NB4 (cell line): ENCODE measurements around the gene SPATA12.

Source experiments
- DNase-seq: peaks from one replicate; pipeline ENCODE4 v3.0.0; 2010; ENCODE audit warnings: low read depth
- H3K4me3 ChIP-seq: one replicate; pipeline ENCODE4 v1.5.1; 2011; ENCODE audit warnings: mild to moderate bottlenecking, low read depth, low read length, moderate library complexity
- MYC ChIP-seq: IDR thresholded peaks from 2 replicates; pipeline ENCODE4 v1.6.1; 2011; ENCODE audit warnings: low read depth, low read length
- POLR2A ChIP-seq: IDR thresholded peaks from 2 replicates; pipeline ENCODE4 v1.6.1; 2011; ENCODE audit warnings: mild to moderate bottlenecking; ENCODE audit not compliant: insufficient read length; ENCODE audit errors: extremely low read depth
- TF ChIP-seq, protein P1 (sequence below): IDR thresholded peaks from one replicate; pipeline ENCODE4 v1.5.1; 2012; ENCODE audit warnings: low read depth, low read length
- TF ChIP-seq, protein P2 (sequence below): IDR thresholded peaks from 2 replicates; pipeline ENCODE4 v1.6.1; 2011; ENCODE audit warnings: low read depth, low read length

The SPATA12 gene

GRCh38 chr3:57046101-57046765 lies 14.2 kb upstream of the SPATA12 start:
- no peak for DNase-seq
- no peak overlapping the region for H3K4me3 ChIP-seq
- TF ChIP-seq, protein P1, sequence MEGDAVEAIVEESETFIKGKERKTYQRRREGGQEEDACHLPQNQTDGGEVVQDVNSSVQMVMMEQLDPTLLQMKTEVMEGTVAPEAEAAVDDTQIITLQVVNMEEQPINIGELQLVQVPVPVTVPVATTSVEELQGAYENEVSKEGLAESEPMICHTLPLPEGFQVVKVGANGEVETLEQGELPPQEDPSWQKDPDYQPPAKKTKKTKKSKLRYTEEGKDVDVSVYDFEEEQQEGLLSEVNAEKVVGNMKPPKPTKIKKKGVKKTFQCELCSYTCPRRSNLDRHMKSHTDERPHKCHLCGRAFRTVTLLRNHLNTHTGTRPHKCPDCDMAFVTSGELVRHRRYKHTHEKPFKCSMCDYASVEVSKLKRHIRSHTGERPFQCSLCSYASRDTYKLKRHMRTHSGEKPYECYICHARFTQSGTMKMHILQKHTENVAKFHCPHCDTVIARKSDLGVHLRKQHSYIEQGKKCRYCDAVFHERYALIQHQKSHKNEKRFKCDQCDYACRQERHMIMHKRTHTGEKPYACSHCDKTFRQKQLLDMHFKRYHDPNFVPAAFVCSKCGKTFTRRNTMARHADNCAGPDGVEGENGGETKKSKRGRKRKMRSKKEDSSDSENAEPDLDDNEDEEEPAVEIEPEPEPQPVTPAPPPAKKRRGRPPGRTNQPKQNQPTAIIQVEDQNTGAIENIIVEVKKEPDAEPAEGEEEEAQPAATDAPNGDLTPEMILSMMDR = no peak
- no peak for TF ChIP-seq POLR2A
- no peak for TF ChIP-seq MYC
- TF ChIP-seq, protein P2, sequence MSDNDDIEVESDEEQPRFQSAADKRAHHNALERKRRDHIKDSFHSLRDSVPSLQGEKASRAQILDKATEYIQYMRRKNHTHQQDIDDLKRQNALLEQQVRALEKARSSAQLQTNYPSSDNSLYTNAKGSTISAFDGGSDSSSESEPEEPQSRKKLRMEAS = no peak

DNA sequence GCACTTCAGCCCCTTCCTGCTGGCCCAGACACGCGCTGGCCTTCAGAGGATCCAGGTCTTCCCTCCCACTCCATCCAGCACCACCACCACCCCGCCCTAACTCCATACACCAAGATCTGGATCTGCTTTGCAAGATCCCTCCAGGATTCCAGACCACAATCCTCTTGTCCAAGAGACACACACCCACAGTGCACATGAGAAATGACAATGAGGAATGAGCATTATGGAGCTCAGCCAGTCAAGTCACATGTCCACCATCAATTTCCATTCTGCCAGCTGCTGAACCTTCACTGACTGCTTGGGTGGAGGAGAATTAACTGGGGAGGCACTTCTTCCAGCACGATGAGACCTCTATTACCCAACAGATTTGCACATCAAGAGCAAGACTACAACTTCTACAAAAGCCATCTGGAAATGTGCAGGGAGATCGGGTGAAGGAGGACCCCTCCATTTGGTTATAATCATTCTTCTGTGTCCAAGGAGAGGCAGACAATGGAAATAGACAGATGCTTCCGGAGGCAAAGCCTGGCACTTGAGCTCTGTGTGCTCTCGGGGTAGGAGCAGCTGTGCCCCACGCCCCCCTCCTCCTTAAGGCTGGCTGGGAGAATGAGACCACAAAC lies 12.3 kb upstream of the SPATA12 start:
- no peak for DNase-seq
- no peak for TF ChIP-seq MYC
- TF ChIP-seq, protein P2 = peak; percentile 14; the same call in 1 of the 2 replicates
- H3K4me3 ChIP-seq = no peak overlapping the region

DNA sequence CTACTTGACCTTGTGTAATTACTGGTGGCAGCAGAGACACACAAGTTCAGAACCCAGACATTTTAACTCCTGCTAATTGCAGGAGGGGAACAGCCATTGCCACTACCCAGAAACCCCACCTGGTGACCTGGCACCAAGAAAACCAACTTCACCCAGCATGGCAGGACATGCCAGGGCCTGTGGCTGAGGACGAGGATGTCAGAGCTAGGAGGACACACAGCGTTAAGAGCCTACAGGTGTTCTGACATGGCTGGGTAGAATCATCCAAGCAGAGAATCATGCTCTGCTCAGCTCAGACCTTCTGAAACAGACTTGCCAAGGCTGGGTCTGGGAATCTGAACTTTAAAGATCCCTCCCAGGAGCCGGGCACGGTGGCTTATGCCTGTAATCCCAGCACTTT lies 11.7 kb upstream of the SPATA12 start:
- TF ChIP-seq, protein P1 = no peak
- TF ChIP-seq POLR2A (no peak), MYC (no peak)
- TF ChIP-seq, protein P2 = no peak
- H3K4me3 ChIP-seq = no peak overlapping the region
- no peak for DNase-seq

DNA sequence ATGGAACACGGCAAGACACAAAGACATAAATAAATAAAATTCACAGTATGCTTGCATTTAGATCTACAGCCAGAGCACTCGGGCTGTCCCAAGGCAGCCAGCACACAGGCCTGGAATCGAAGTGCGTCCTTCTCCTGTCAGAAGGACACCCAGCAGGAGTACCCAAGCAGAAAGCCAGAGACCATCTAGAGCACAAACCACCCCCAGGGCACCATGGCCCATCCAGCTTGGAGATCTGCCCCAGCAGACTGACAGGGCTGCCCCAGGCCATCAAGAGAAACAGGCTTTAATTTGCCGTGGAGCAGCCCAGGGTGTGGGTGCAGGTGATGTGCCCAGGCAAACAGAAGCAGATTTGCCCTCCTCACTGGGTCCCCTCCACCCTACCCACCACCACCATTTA lies 7.8 kb upstream of the SPATA12 start:
- no peak for DNase-seq

DNA sequence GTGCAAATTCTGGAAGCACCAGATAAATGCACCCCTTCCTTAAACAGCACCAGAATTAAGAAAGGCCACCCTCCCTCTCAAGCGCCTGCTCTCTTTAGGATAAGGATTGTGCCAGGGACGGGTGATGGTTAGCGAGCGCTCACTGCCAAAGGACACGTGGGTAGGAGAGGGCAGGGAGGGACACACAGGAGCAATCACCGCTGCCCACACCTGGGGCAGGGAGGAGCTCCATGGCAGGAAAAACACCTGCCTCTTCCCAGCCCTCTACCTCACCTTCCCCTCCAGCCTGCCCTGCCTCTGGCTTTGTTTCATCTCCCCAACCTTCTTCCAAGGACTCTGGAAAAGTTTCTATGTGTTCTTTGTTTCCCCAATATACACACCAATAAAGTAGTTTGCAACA lies 7.3 kb upstream of the SPATA12 start:
- H3K4me3 ChIP-seq = no peak overlapping the region
- TF ChIP-seq POLR2A (no peak), MYC (no peak)
- TF ChIP-seq, protein P1 = no peak
- TF ChIP-seq, protein P2 = no peak
- no peak for DNase-seq

More for the DNA sequence above, 7.8 kb upstream of the SPATA12 start:
- no peak overlapping the region for H3K4me3 ChIP-seq
- TF ChIP-seq, protein P1 = no peak
- TF ChIP-seq MYC = no peak
- TF ChIP-seq, protein P2 = no peak
- no peak for TF ChIP-seq POLR2A

DNA sequence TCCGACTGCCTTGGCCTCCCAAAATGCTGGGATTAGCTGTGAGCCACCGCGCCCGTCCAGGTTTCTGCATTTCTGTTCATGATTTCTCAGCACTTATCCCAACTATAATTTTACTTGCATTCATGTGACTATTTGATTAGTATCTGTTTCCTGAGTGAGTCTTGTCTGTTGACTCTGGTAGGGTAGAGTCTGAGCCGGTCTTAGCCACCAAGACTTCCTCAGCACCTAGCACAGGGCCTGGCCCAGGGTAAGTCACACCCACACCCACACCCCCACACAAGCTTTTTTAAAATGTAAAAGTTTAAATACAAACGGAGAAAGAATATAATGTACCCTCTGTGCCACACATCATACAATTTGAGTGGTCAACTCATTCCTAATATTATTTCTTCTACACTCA lies 3.1 kb upstream of the SPATA12 start:
- no peak for DNase-seq
- H3K4me3 ChIP-seq = no peak overlapping the region
- TF ChIP-seq MYC (no peak), POLR2A (no peak)
- TF ChIP-seq, protein P2 = no peak
- TF ChIP-seq, protein P1 = no peak
